Testis (tissue), 2 donors: ENCODE measurements around the gene PXDC1.

Experiments used
- CTCF ChIP-seq, 3 experiments: fragments of 450-650 bp in 2 of 3; fragments of 200-600 bp in 1 of 3; sonication (generic) in 1 of 3; IDR thresholded peaks; one replicate each; pipeline ENCODE4 v1.5.1; 2016 to 2019; ENCODE audit warnings: antibody characterized with exemption in 3 of 3, mild to moderate bottlenecking in 2 of 3, moderate library complexity in 1 of 3
- POLR2A ChIP-seq: fragments of 450-650 bp; IDR thresholded peaks from one replicate; pipeline ENCODE4 v1.6.1; 2017; ENCODE audit warnings: antibody characterized with exemption, mild to moderate bottlenecking, moderate library complexity

- no peak for TF ChIP-seq CTCF (IDR thresholded peaks at IDR 0.05)
- TF ChIP-seq POLR2A: no peak
Measured at GRCh38 chr6:3765415-3765814, 13.9 kb upstream of the PXDC1 start.
